Activated B cell treated with CpG ODN at 0.5 μM for 24 hours (primary cell): ENCODE measurements around the gene RNF151. TPM values are rescaled to one million over a fixed set of nuclear protein-coding genes. Genes with fewer than 3 reads are reported as not detected.
"Not testable (repeated sequence)": the region's sequence is repeated elsewhere in the genome, so short reads cannot be mapped to it uniquely, and the experiment has no call there.

Experiments
- ATAC-seq: fragments of 200-7000 bp; cut with Tn5 transposase; one replicate; pipeline ENCODE4 v1.10.0; 2021; ENCODE audit warnings: low read depth, mild to moderate bottlenecking, moderate library complexity
- CTCF ChIA-PET: fragments of 350-600 bp; sonication (Branson Sonifier 250); formaldehyde crosslinking; loops from one replicate; lab custom pipeline; 2021; ENCODE audit warnings: antibody characterized with exemption; lab: Charles Lee
- POLR2A ChIA-PET: fragments of 350-600 bp; sonication (Branson Sonifier 250); formaldehyde crosslinking; loops from one replicate; lab custom pipeline; 2021; ENCODE audit warnings: antibody characterized with exemption; lab: Charles Lee
- DNase-seq: peaks from one replicate; pipeline ENCODE4 v3.0.0; 2022
- H3K27ac Mint-ChIP-seq: one replicate; pipeline ENCODE4 v1.8.0; 2020; ENCODE audit warnings: mixed read lengths
- H3K27me3 Mint-ChIP-seq: one replicate; pipeline ENCODE4 v1.8.0; 2021; ENCODE audit warnings: mixed read lengths
- H3K36me3 Mint-ChIP-seq: one replicate; pipeline ENCODE4 v1.8.0; 2021; ENCODE audit warnings: low read depth, mixed read lengths
- H3K4me1 Mint-ChIP-seq: one replicate; pipeline ENCODE4 v1.8.0; 2021; ENCODE audit warnings: mixed read lengths
- H3K4me3 Mint-ChIP-seq: one replicate; pipeline ENCODE4 v1.8.0; 2020; ENCODE audit warnings: mild to moderate bottlenecking, mixed read lengths
- H3K9me3 Mint-ChIP-seq: one replicate; pipeline ENCODE4 v1.8.0; 2020; ENCODE audit warnings: mixed read lengths
- intact Hi-C: fragments of 100-400 bp; cut with micrococcal nuclease; formaldehyde crosslinking; loops from one replicate; pipeline ENCODE4 v1.15.1; 2024
- total RNA-seq: library from RNA; stranded (reverse); gene quantifications from 2 replicates; pipeline ENCODE4 v1.2.3, GENCODE V29; 2022
- TF ChIP-seq, protein P1 (sequence below): fragments of 200-600 bp; IDR thresholded peaks from one replicate; pipeline ENCODE4 v1.8.0; 2022; ENCODE audit warnings: antibody characterized with exemption, mild to moderate bottlenecking

The RNF151 gene
- total RNA-seq, 1 donor from 2014 or later: not detected

DNA sequence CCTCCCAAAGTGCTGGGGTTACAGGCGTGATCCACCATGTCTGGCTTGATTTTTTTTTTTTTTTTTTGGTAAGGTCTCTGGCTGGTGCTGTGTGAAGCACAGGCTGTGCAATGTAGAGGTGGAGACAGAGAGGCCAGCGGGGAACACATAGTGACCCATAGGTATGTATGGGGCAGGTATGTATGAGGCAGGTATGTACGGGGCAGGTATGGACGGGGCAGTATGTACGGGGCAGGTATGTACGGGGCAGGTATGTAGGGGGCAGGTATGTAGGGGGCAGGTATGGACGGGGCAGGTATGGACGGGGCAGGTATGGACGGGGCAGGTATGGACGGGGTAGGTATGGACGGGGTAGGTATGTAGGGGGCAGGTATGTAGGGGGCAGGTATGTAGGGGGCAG is 17.1 kb upstream of the RNF151 start:
- no peak for ATAC-seq

DNA sequence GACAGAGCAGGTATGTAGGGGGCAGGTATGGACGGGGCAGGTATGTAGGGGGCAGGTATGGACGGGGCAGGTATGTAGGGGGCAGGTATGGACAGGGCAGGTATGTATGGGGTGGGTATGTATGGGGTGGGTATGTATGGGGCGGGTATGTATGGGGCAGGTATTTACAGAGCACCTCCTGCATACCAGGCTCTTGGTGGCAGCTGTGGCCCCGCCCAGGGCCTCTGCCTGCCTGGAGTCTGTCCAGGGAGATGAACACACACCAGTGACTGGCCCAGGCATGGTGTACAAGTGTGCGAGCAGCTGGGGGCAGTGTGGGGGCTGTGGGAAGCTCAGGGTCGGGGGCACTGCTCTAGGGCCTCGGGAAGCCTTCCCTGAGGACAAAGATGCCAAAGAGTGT is 16.6 kb upstream of the RNF151 start:
- H3K27ac Mint-ChIP-seq: no peak overlapping the region
- DNase-seq (no peak), ATAC-seq (no peak)
- no peaks in the 10 kb centered on the region for H3K9me3 Mint-ChIP-seq
- TF ChIP-seq, protein P1, sequence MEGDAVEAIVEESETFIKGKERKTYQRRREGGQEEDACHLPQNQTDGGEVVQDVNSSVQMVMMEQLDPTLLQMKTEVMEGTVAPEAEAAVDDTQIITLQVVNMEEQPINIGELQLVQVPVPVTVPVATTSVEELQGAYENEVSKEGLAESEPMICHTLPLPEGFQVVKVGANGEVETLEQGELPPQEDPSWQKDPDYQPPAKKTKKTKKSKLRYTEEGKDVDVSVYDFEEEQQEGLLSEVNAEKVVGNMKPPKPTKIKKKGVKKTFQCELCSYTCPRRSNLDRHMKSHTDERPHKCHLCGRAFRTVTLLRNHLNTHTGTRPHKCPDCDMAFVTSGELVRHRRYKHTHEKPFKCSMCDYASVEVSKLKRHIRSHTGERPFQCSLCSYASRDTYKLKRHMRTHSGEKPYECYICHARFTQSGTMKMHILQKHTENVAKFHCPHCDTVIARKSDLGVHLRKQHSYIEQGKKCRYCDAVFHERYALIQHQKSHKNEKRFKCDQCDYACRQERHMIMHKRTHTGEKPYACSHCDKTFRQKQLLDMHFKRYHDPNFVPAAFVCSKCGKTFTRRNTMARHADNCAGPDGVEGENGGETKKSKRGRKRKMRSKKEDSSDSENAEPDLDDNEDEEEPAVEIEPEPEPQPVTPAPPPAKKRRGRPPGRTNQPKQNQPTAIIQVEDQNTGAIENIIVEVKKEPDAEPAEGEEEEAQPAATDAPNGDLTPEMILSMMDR: no peak
- H3K36me3 Mint-ChIP-seq: no peaks in the 10 kb centered on the region
- H3K4me1 Mint-ChIP-seq: no peaks in the 10 kb centered on the region
- ChIA-PET POLR2A (interaction anchor here (3.0 kb wide), 1 partner anchor 14 kb away, joined by 9 read pairs; the partner anchor contains the start of gene RPS2), CTCF (no interaction called here)
- no peaks in the 10 kb centered on the region for H3K27me3 Mint-ChIP-seq
- H3K4me3 Mint-ChIP-seq: no peak overlapping the region
- intact Hi-C loops: no loop called here

More for the DNA sequence above, 17.1 kb upstream of the RNF151 start:
- intact Hi-C loops: no loop called here
- H3K9me3 Mint-ChIP-seq: no peaks in the 10 kb centered on the region
- H3K36me3 Mint-ChIP-seq: no peaks in the 10 kb centered on the region
- ChIA-PET CTCF (no interaction called here), POLR2A (interaction anchor here (0.7 to 3.0 kb wide), 3 partner anchors 15 to 17 kb away, joined by 4 to 9 read pairs (median 9); partner anchors contain the start of gene RPS2)
- no peaks in the 10 kb centered on the region for H3K27me3 Mint-ChIP-seq
- TF ChIP-seq, protein P1: no peak
- H3K4me3 Mint-ChIP-seq: no peak overlapping the region
- no peak overlapping the region for H3K27ac Mint-ChIP-seq
- H3K4me1 Mint-ChIP-seq: no peaks in the 10 kb centered on the region
- no peak for DNase-seq

DNA sequence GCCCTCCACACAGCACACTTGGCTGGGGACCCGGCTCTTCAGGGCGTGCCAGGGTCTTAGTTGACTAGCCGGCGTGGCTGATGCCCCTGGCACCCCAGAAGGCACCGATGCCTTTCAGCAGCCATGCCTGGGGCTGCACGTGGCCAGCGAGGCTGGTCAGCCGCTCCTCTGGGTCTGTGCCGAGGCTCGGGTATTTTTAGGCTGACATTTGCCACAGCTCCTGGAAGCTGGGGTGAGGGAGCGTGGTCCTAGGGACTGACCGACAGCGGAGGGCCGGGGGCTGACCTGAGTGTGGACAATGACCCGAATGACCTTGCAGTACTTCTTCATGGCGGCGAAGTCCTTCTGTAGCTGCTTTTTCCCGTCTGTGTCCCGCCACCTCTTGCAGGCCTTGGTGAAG is 16.1 kb upstream of the RNF151 start:
- CTCF ChIA-PET: no interaction called here
- no peak overlapping the region for H3K4me3 Mint-ChIP-seq
- H3K36me3 Mint-ChIP-seq: no peaks in the 10 kb centered on the region
- intact Hi-C loops: no loop called here
- no peaks in the 10 kb centered on the region for H3K4me1 Mint-ChIP-seq
- no peaks in the 10 kb centered on the region for H3K27me3 Mint-ChIP-seq
- no peaks in the 10 kb centered on the region for H3K9me3 Mint-ChIP-seq
- no peak overlapping the region for H3K27ac Mint-ChIP-seq
- TF ChIP-seq, protein P1: no peak
- DNase-seq: no peak
- no peak for ATAC-seq
- POLR2A ChIA-PET: interaction anchor here (3.0 kb wide), 1 partner anchor 14 kb away, joined by 9 read pairs; the partner anchor contains the start of gene RPS2

DNA sequence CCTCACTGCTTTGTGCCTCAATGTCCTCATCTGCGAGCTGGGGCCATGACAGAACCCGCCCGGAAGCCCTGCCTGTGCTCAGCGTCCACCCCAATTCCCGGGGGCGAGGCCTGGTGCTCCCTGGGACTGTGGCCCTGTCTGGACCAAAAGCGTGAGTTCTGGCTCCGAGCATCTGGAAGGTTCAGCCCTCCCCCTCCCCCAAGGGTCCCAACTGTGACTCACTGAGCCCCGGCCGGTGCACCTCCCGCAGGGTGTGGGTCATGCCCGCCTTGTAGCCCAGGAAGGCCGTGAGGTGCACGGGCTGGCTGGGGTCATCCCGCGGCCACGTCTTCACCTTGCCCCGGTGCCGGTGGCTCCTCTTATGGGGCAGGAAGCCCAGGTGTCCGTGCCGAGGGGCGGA is 12.9 kb upstream of the RNF151 start:
- ATAC-seq: no peak
- H3K27ac Mint-ChIP-seq: no peak overlapping the region
- ChIA-PET CTCF (interaction anchor here (0.7 kb wide), 1 partner anchor 176 kb away, joined by 3 read pairs; no protein-coding TSS in a partner anchor), POLR2A (no interaction called here)
- H3K36me3 Mint-ChIP-seq: no peaks in the 10 kb centered on the region
- no peaks in the 10 kb centered on the region for H3K9me3 Mint-ChIP-seq
- intact Hi-C loops: no loop called here
- no peaks in the 10 kb centered on the region for H3K27me3 Mint-ChIP-seq
- TF ChIP-seq, protein P1: no peak
- DNase-seq: no peak
- no peak overlapping the region for H3K4me3 Mint-ChIP-seq
- no peaks in the 10 kb centered on the region for H3K4me1 Mint-ChIP-seq

DNA sequence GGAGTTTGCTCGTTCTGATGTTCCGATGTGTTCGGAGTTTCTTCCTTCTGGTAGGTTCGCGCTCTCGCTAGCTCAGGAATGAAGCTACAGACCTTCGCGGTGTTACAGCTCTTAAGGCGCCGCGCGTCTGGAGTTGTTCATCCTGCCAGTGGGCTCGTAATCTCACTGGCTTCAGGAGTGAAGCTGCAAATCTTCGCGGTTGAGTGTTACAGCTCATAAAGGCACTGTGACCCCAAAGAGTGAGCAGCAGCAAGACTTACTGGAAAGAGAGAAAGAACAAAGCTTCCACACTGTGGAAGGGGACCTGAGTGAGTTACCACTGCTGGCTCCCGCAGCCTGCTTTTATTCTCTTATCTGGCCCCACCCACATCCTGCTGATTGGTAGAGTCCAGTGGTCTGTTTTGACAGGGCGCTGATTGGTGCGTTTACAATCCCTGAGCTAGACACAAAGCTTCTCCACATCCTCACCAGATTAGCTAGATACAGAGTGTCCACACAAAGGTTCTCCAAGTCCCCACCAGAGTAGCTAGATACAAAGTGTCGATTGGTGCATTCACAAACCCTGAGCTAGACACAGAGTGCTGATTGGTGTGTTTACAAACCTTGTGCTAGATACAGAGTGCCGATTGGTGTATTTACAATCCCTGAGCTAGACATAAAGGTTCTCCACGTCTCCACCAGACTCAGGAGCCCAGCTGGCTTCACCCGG is 9.1 kb upstream of the RNF151 start:
- intact Hi-C loops, DNase-seq, H3K27me3 Mint-ChIP-seq, ATAC-seq, H3K4me3 Mint-ChIP-seq, H3K27ac Mint-ChIP-seq, H3K9me3 Mint-ChIP-seq: not testable (repeated sequence)
- ChIA-PET POLR2A (interaction anchor here (1.1 to 9.7 kb wide), 4 partner anchors 14 to 248 kb away, joined by 3 to 351 read pairs (median 4); partner anchors contain the start of genes GFER, MLST8, MSRB1 and NOXO1), CTCF (interaction anchor here (1.3 kb wide), 1 partner anchor 14 kb away, joined by 3 read pairs; no protein-coding TSS in a partner anchor)
- peaks cover 33% of the 10 kb centered on the region for H3K4me1 Mint-ChIP-seq
- peaks cover 23% of the 10 kb centered on the region for H3K36me3 Mint-ChIP-seq

DNA sequence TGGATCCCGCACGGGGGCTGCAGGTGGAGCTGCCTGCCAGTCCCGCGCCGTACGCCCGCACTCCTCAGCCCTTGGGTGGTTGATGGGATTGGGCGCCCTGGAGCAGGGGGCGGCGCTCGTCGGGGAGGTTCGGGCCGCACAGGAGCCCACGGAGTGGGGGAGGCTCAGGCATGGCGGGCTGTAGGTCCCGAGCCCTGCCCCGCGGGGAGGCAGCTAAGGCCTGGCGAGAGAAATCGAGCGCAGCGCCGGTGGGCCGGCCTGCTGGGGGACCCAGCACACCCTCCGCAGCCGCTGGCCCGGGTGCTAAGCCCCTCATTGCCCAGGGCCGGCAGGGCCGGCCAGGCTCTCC is 8.5 kb upstream of the RNF151 start:
- not testable (repeated sequence) for H3K27me3 Mint-ChIP-seq

More for the DNA sequence above, 8.5 kb upstream of the RNF151 start:
- H3K9me3 Mint-ChIP-seq, intact Hi-C loops, DNase-seq, H3K4me3 Mint-ChIP-seq, H3K27ac Mint-ChIP-seq, ATAC-seq: not testable (repeated sequence)
- CTCF ChIA-PET: interaction anchor here (1.3 kb wide), 1 partner anchor 15 kb away, joined by 3 read pairs; no protein-coding TSS in a partner anchor
- Mint-ChIP-seq H3K4me1 (peaks cover 38% of the 10 kb centered on the region), H3K36me3 (peaks cover 28% of the 10 kb centered on the region)
- POLR2A ChIA-PET: interaction anchor here (1.1 to 9.7 kb wide), 4 partner anchors 13 to 247 kb away, joined by 3 to 351 read pairs (median 4); partner anchors contain the start of genes GFER, MLST8, MSRB1 and NOXO1
